HepG2 (cell line): Measurements from ENCODE around the gene MOBP. TPM values are rescaled to one million over a fixed set of nuclear protein-coding genes. Genes with fewer than 3 reads are reported as not detected.
A peak's percentile ranks its signal among the peaks of the same experiment; 100 is the strongest.

Experiments
- ATAC-seq: fragments of 200-7000 bp; cut with Tn5 transposase; 3 replicates; pipeline ENCODE4 v1.9.1; 2020; ENCODE audit warnings: mild to moderate bottlenecking, moderate library complexity
- BruUV-seq: library from RNA; stranded (reverse); fragments of 400-500 nt; replicated peaks from 2 replicates; lab custom pipeline; 2021; lab: Mats Ljungman, UMichigan
- CTCF ChIA-PET: fragments of 300-600 bp; formaldehyde crosslinking; extraction: SDS; loops from one replicate; lab custom pipeline; 2021; ENCODE audit warnings: low total read pairs, inconsistent platforms, low intra/inter-chr PET ratio; lab: Yijun Ruan, JAX
- POLR2A ChIA-PET: fragments of 350-600 bp; sonication (Branson Sonifier 250); formaldehyde crosslinking; loops from one replicate; lab custom pipeline; 2020; ENCODE audit warnings: antibody characterized with exemption, inconsistent platforms; lab: Yijun Ruan, JAX
- DNase-seq: peaks from one replicate; pipeline ENCODE4 v3.0.0-alpha.2; 2015; ENCODE audit warnings: low spot score
- FAIRE-seq: peaks from 3 replicates; lab custom pipeline; 2011; peaks lifted over from hg19 to GRCh38; lab: Jason Lieb, UNC
- H2AFZ ChIP-seq: one replicate; pipeline ENCODE4 v1.6.1; 2011; ENCODE audit warnings: low read length, inconsistent platforms
- H3K27ac ChIP-seq: fragments of 300-600 bp; 3 replicates; pipeline ENCODE4 v1.8.0; 2011; ENCODE audit warnings: mixed run types, mild to moderate bottlenecking, mixed read lengths, low read length, inconsistent platforms; ENCODE audit not compliant: insufficient read depth; ENCODE audit errors: extremely low read length
- H3K27me3 ChIP-seq, 2 experiments: fragments of 200-600 bp in 1 of 2; 2 replicates in 1 of 2; 3 replicates in 1 of 2; pipeline versions ENCODE4 v1.6.0 to v1.8.0; 2011; ENCODE audit warnings: low read length in 2 of 2, mild to moderate bottlenecking in 2 of 2, moderate library complexity in 2 of 2, inconsistent platforms in 1 of 2; ENCODE audit not compliant: insufficient read depth in 2 of 2, control insufficient read depth in 1 of 2
- H3K36me3 ChIP-seq, 2 experiments: fragments of 200-600 bp in 1 of 2; replicated peaks in 1 of 2; 2 replicates in 1 of 2; 3 replicates in 1 of 2; pipeline versions ENCODE4 v1.5.1 to v1.8.0; 2011; ENCODE audit warnings: low read length in 2 of 2, inconsistent platforms in 1 of 2; ENCODE audit not compliant: insufficient read depth in 2 of 2, control insufficient read depth in 1 of 2
- H3K4me1 ChIP-seq: 2 replicates; pipeline ENCODE4 v1.5.1; 2012; ENCODE audit warnings: low read length, inconsistent platforms; ENCODE audit not compliant: insufficient read depth
- H3K4me2 ChIP-seq: 2 replicates; pipeline ENCODE4 v1.6.0; 2011; ENCODE audit warnings: low read depth, low read length, inconsistent platforms
- H3K4me3 ChIP-seq, 3 experiments: fragments of 200-600 bp in 1 of 3; sonication (generic), shearing (Covaris generic) in 1 of 3; replicated peaks in 1 of 3; 2 replicates each; pipeline ENCODE4 v1.5.1; 2011 to 2016; ENCODE audit warnings: low read length in 3 of 3, inconsistent platforms in 2 of 3, low read depth in 2 of 3, mild to moderate bottlenecking in 2 of 3, control low read depth in 1 of 3, mixed read lengths in 1 of 3; ENCODE audit not compliant: insufficient read depth in 1 of 3
- H3K79me2 ChIP-seq: one replicate; pipeline ENCODE4 v1.6.1; 2011; ENCODE audit warnings: low read length, inconsistent platforms; ENCODE audit not compliant: insufficient read depth
- H3K9ac ChIP-seq: 2 replicates; pipeline ENCODE4 v1.6.0; 2011; ENCODE audit warnings: mild to moderate bottlenecking, low read depth, low read length, inconsistent platforms; ENCODE audit not compliant: insufficient read depth
- H3K9me3 ChIP-seq: 2 replicates; pipeline ENCODE4 v1.5.1; 2012; ENCODE audit warnings: mild to moderate bottlenecking, low read length
- H4K20me1 ChIP-seq: 2 replicates; pipeline ENCODE4 v1.6.0; 2011; ENCODE audit warnings: inconsistent platforms, mild to moderate bottlenecking, low read length, moderate library complexity; ENCODE audit not compliant: insufficient read depth
- BORCS8-MEF2B ChIP-seq: sonication (generic); formaldehyde crosslinking; IDR thresholded peaks from 2 replicates; pipeline ENCODE4 v1.8.0; 2022; ENCODE audit warnings: mild to moderate bottlenecking, missing genetic modification reagents
- CSRNP1 ChIP-seq: sonication (generic); formaldehyde crosslinking; IDR thresholded peaks from 2 replicates; pipeline ENCODE4 v1.8.1; 2023; ENCODE audit warnings: mild to moderate bottlenecking, missing genetic modification reagents
- EEA1 ChIP-seq: sonication (generic); formaldehyde crosslinking; IDR thresholded peaks from 2 replicates; pipeline ENCODE4 v1.5.1; 2020; ENCODE audit warnings: mild to moderate bottlenecking, missing genetic modification reagents, borderline replicate concordance
- ETV5 ChIP-seq: IDR thresholded peaks from 2 replicates; pipeline ENCODE4 v1.6.1; 2018; ENCODE audit warnings: missing biosample characterization, missing genetic modification reagents, inconsistent platforms, borderline replicate concordance
- FOXO4 ChIP-seq: sonication (generic); formaldehyde crosslinking; conservative IDR thresholded peaks from 2 replicates; pipeline ENCODE4 v1.8.1; 2023; ENCODE audit warnings: missing genetic modification reagents
- HNRNPLL ChIP-seq: fragments of 200-400 bp; formaldehyde crosslinking; IDR thresholded peaks from 2 replicates; pipeline ENCODE4 v1.6.1; 2017; ENCODE audit warnings: mild to moderate bottlenecking, low read depth, low read length; ENCODE audit not compliant: poor library complexity, severe bottlenecking
- KAT7 ChIP-seq: IDR thresholded peaks from 2 replicates; pipeline ENCODE4 v1.6.1; 2018; ENCODE audit warnings: borderline replicate concordance, missing compliant biosample characterization
- MIER2 ChIP-seq: IDR thresholded peaks from 2 replicates; pipeline ENCODE4 v1.6.1; 2016; ENCODE audit warnings: missing biosample characterization, missing genetic modification reagents
- MIXL1 ChIP-seq: IDR thresholded peaks from 2 replicates; pipeline ENCODE4 v1.6.1; 2016
- NFATC3 ChIP-seq: sonication (generic); formaldehyde crosslinking; IDR thresholded peaks from 2 replicates; pipeline ENCODE4 v1.5.1; 2020; ENCODE audit warnings: mild to moderate bottlenecking, missing genetic modification reagents
- NR2C2 ChIP-seq: sonication (generic); formaldehyde crosslinking; IDR thresholded peaks from 2 replicates; pipeline ENCODE4 v1.4.0; 2020; ENCODE audit warnings: missing genetic modification reagents, mild to moderate bottlenecking, moderate library complexity, borderline replicate concordance
- SP140L ChIP-seq: sonication (generic); formaldehyde crosslinking; IDR thresholded peaks from 2 replicates; pipeline ENCODE4 v1.4.0; 2020; ENCODE audit warnings: missing genetic modification reagents, borderline replicate concordance
- ZBTB4 ChIP-seq: sonication (generic); formaldehyde crosslinking; IDR thresholded peaks from 2 replicates; pipeline ENCODE4 v1.4.0; 2020; ENCODE audit warnings: missing genetic modification reagents, mild to moderate bottlenecking, borderline replicate concordance
- ZNF720 ChIP-seq: sonication (generic); formaldehyde crosslinking; IDR thresholded peaks from 2 replicates; pipeline ENCODE4 v1.4.0; 2020; ENCODE audit warnings: missing genetic modification reagents
- ZNF782 ChIP-seq: sonication (generic); formaldehyde crosslinking; IDR thresholded peaks from 2 replicates; pipeline ENCODE4 v1.4.0; 2020; ENCODE audit warnings: missing genetic modification reagents, mild to moderate bottlenecking, borderline replicate concordance
- ZNF879 ChIP-seq: sonication (generic); formaldehyde crosslinking; IDR thresholded peaks from 2 replicates; pipeline ENCODE4 v1.8.1; 2023; ENCODE audit warnings: missing genetic modification reagents
- WGBS: methylation state at CpG from one replicate; pipeline ENCODE4 v1.1.6; 2017; ENCODE audit warnings: low lambda C conversion rate; 5-methylcytosine and 5-hydroxymethylcytosine counted together
- in situ Hi-C: cut with HindIII; loops from 2 replicates; pipeline ENCODE4 v1.10.0; 2017; ENCODE audit warnings: low pct_unique_long_range_greater_than_20kb; ENCODE audit not compliant: extremely low pct_ligation_motif_present
- intact Hi-C: fragments of 100-400 bp; cut with micrococcal nuclease; formaldehyde crosslinking; loops from one replicate; pipeline ENCODE4 v1.10.0; 2022; ENCODE audit not compliant: unreplicated experiment
- polyA plus RNA-seq, 8 experiments: library from polyadenylated mRNA; depleted of rRNA in 3 of 8; stranded (reverse) in 7 of 8; unstranded in 1 of 8; fragments of >200 nt; fragmentation: Illumina TruSeq in 4 of 8; extraction: Trizol in 4 of 8; gene quantifications; 2 replicates each; pipeline versions ENCODE4 v1.2.1 to v1.2.3, GENCODE V29; 2011 to 2016; ENCODE audit warnings: low read depth in 4 of 8, missing spikeins in 1 of 8, mixed read lengths in 1 of 8; ENCODE audit not compliant: insufficient read depth in 1 of 8
- total RNA-seq, 5 experiments: library from RNA; depleted of rRNA; stranded (reverse); fragments of >200 nt; fragmentation: Illumina TruSeq; extraction: Trizol; gene quantifications; 2 replicates each; pipeline ENCODE4 v1.2.3, GENCODE V29; 2016; ENCODE audit warnings: low read depth in 1 of 5
- TF ChIP-seq, protein P1 (sequence below): sonication (generic); formaldehyde crosslinking; conservative IDR thresholded peaks from 2 replicates; pipeline ENCODE4 v1.8.0; 2022; ENCODE audit warnings: mild to moderate bottlenecking, moderate library complexity, missing genetic modification reagents

MOBP gene
- total and polyA plus RNA-seq, 2 of the 13 experiments (the other 11 are each of a cell fraction or from before 2014, with no cell fraction given) = not detected

- Histone ChIP-seq H3K9me3 (no peaks in the 10 kb centered on the region), H3K27me3 (peaks cover 0 to 6% of the 10 kb centered on the region in 2 experiments; a peak in 1 of 5 replicates), H3K4me3 (no peak overlapping the region), H3K36me3 (no peaks in the 10 kb centered on the region), H3K27ac (no peak overlapping the region), H2AFZ (no peak overlapping the region), H3K4me1 (no peaks in the 10 kb centered on the region), H3K79me2 (no peaks in the 10 kb centered on the region), H4K20me1 (no peaks in the 10 kb centered on the region), H3K9ac (no peak overlapping the region), H3K4me2 (no peak overlapping the region)
- in situ Hi-C loops (no loop called here), intact Hi-C loops (no loop called here)
- WGBS = 32% methylated on average over 5 of the region's 5 CpGs
- no TSS peak for BruUV-seq
- ChIA-PET CTCF (no interaction called here), POLR2A (no interaction called here)
- FAIRE-seq (no peak), ATAC-seq (peak; percentile 64), DNase-seq (no peak)
- TF ChIP-seq ETV5 (CRISPR knock-in tag) (no peak), ZBTB4 (CRISPR knock-in tag) (no peak), HNRNPLL (no peak), KAT7 (CRISPR knock-in tag) (no peak), ZNF782 (CRISPR knock-in tag) (no peak), MIER2 (CRISPR knock-in tag) (no peak), ZNF879 (no peak), SP140L (CRISPR knock-in tag) (no peak), CSRNP1 (no peak), FOXO4 (no peak), BORCS8-MEF2B (CRISPR knock-in tag) (no peak), MIXL1 (CRISPR knock-in tag) (no peak), EEA1 (CRISPR knock-in tag) (no peak), NR2C2 (CRISPR knock-in tag) (no peak), NFATC3 (CRISPR knock-in tag) (no peak), ZNF720 (no peak)
- TF ChIP-seq, protein P1, sequence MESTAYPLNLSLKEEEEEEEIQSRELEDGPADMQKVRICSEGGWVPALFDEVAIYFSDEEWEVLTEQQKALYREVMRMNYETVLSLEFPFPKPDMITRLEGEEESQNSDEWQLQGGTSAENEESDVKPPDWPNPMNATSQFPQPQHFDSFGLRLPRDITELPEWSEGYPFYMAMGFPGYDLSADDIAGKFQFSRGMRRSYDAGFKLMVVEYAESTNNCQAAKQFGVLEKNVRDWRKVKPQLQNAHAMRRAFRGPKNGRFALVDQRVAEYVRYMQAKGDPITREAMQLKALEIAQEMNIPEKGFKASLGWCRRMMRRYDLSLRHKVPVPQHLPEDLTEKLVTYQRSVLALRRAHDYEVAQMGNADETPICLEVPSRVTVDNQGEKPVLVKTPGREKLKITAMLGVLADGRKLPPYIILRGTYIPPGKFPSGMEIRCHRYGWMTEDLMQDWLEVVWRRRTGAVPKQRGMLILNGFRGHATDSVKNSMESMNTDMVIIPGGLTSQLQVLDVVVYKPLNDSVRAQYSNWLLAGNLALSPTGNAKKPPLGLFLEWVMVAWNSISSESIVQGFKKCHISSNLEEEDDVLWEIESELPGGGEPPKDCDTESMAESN = no peak
Observed at GRCh38 chr3:39471652-39472051, 4.2 kb downstream of the MOBP start.
